Rectal smooth muscle tissue (tissue), 1 donor: ENCODE data around the gene NUMA1.

Experiments used
- H3K27ac ChIP-seq: one replicate; pipeline ENCODE4 v1.7.0; 2013; ENCODE audit warnings: low read depth, low read length, inconsistent platforms
- H3K27me3 ChIP-seq: one replicate; pipeline ENCODE4 v1.7.0; 2013; ENCODE audit warnings: low read length; ENCODE audit not compliant: control insufficient read depth, insufficient read depth
- H3K36me3 ChIP-seq: one replicate; pipeline ENCODE4 v1.7.0; 2013; ENCODE audit warnings: low read length; ENCODE audit not compliant: control insufficient read depth, insufficient read depth
- H3K4me1 ChIP-seq: one replicate; pipeline ENCODE4 v1.7.0; 2013; ENCODE audit warnings: low read length; ENCODE audit not compliant: control insufficient read depth, insufficient read depth
- H3K4me3 ChIP-seq: one replicate; pipeline ENCODE4 v1.7.0; 2013; ENCODE audit warnings: low read length
- H3K9ac ChIP-seq: one replicate; pipeline ENCODE4 v1.7.0; 2013; ENCODE audit warnings: low read length

Gene NUMA1

DNA sequence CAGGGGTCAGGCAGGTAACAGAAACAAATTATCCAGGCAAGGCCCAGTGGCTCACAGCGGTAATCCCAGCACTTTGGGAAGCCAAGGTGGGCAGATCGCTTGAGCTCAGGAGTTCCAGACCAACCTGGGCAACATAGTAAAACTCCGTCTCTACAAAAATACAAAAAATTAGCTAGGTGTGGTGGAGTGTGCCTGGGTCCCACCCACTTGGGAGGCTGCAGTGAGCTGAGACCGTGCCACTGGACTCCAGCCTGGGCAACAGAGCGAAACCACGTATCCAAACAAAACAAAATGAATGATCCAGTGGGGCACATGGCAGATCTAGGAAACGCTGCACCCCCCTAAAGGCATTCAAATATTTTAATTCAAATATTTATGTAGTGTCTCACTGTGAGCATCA is 9.9 kb downstream of the NUMA1 start:
- Histone ChIP-seq H3K36me3 (no peaks in the 10 kb centered on the region), H3K9ac (no peak overlapping the region), H3K27ac (peak overlapping the region; percentile 70), H3K4me1 (peaks cover 31% of the 10 kb centered on the region), H3K4me3 (no peak overlapping the region), H3K27me3 (no peaks in the 10 kb centered on the region)

- H3K9ac ChIP-seq = no peak overlapping the region
- peak overlapping the region; percentile 70 for H3K27ac ChIP-seq
- H3K4me1 ChIP-seq = peaks cover 31% of the 10 kb centered on the region
- no peaks in the 10 kb centered on the region for H3K27me3 ChIP-seq
- H3K4me3 ChIP-seq = no peak overlapping the region
- no peaks in the 10 kb centered on the region for H3K36me3 ChIP-seq
Observed at GRCh38 chr11:72069787-72070251, 10.5 kb downstream of the NUMA1 start.

DNA sequence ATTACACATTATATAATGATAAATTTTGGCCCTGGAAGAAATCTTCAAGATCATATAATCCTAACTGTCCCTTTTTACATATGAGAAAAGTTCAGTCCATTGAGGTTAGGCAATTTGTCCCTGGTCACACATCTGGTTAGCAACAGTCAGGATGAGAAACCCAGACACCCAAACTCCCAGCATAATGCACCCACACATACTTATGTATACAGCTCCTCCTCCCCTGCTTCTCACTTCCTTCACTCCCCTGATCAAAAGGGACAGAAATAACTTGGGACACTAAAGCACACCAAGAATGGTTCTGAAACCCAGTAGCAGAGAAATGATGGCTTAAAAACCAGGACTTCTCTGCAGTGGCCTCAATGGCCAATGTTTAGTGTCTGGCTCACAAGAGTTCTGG is 11.1 kb downstream of the NUMA1 start:
- Histone ChIP-seq H3K4me3 (peak overlapping the region; percentile 23), H3K4me1 (peaks cover 31% of the 10 kb centered on the region), H3K36me3 (no peaks in the 10 kb centered on the region), H3K9ac (no peak overlapping the region), H3K27ac (peak overlapping the region; percentile 70), H3K27me3 (no peaks in the 10 kb centered on the region)

DNA sequence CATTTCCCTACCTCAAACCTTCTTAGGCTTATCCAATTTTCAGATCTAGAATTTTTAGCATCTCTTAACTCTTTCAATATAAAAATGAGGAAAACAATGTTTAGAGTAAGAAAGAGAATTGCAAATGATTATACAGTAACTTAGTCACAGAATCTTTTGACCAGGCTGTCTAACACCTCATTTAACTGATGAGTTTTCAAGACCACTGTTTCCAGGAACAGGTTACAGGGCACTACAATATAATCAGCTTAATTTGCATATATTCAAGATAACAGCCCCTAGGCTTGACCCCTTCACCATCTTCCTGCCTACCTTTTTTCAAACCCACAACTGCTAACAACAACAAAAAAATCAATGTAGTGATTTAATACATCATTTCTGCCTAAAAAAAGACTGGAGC is 12.7 kb downstream of the NUMA1 start:
- H3K9ac ChIP-seq = no peak overlapping the region
- H3K4me1 ChIP-seq = peaks cover 31% of the 10 kb centered on the region
- no peaks in the 10 kb centered on the region for H3K27me3 ChIP-seq
- H3K36me3 ChIP-seq = no peaks in the 10 kb centered on the region
- H3K4me3 ChIP-seq = no peak overlapping the region
- H3K27ac ChIP-seq = peak overlapping the region; percentile 70

DNA sequence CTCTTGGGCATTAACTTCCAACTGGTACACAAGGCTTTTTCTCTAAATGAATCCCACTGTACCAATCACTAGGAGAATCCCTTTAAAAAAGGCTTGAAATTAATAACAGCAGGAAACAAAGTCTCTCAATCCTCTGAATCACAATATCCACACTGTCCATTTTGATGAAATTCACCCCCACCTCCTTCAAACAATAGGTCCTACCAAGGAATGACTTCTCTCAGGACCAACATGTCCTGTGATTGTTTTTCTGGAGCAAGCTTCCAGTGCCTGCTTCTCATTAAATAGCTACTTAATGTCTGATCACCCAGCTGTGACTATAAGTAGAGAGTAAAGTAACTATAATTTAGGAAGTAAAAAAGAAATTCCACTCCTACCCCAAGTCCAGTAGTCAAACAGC is 13.1 kb downstream of the NUMA1 start:
- no peaks in the 10 kb centered on the region for H3K36me3 ChIP-seq
- no peak overlapping the region for H3K4me3 ChIP-seq
- H3K9ac ChIP-seq = no peak overlapping the region
- H3K4me1 ChIP-seq = peaks cover 31% of the 10 kb centered on the region
- H3K27ac ChIP-seq = peak overlapping the region; percentile 25
- H3K27me3 ChIP-seq = no peaks in the 10 kb centered on the region

DNA sequence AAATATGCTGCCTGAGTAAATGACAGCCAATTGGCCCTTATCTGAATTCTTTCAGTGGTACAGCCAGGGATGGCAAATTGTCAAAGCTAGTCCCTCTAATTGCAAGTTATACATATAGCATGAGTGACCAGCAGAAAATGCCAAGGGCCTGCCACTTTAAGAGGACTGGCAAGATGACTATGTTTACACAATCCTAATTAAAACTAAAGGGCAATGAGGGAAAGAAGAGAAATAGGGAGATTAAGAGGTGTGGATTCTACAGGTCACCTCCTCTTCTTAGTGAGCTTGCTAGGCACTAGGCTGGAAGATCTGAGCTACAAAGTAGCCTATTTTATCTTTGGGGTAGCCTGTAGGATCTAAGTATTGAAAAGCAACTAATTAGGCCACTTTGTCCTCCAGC is 13.5 kb downstream of the NUMA1 start:
- Histone ChIP-seq H3K4me3 (no peak overlapping the region), H3K27me3 (no peaks in the 10 kb centered on the region), H3K9ac (no peak overlapping the region), H3K36me3 (no peaks in the 10 kb centered on the region), H3K4me1 (peaks cover 29% of the 10 kb centered on the region), H3K27ac (peak overlapping the region; percentile 25)

DNA sequence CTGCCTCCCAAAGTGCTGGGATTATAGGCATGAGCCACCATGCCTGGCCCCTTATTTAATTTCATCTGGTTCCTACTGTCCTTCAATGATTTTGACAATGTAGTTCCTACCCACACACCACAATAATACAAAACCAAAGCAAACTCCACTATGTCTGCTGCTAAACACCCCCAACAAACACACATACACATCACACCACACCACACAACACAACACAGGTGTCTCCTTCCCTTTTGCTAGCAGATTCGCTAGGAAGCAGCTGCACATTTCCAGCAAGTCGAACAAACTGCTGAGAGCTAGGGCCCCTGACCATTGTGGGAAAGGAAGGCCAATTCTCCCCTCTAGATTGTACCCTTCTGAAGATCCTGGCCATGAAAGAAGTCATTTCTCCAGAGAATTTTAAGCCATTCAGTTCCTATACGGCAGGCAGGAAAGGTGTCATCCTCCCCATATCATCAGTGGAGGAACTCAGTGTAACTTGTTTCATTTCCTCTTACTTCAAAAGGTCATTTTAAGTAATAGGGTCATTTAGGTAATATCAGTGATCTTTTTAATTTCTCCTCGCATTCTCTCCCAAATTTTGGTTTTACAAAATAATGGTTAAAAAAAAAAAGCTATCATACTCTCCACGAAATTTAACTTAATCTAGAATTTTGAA is 18.5 kb downstream of the NUMA1 start:
- Histone ChIP-seq H3K27ac (no peak overlapping the region), H3K4me3 (no peak overlapping the region), H3K27me3 (no peaks in the 10 kb centered on the region), H3K4me1 (peaks cover 3% of the 10 kb centered on the region), H3K36me3 (no peaks in the 10 kb centered on the region), H3K9ac (no peak overlapping the region)

DNA sequence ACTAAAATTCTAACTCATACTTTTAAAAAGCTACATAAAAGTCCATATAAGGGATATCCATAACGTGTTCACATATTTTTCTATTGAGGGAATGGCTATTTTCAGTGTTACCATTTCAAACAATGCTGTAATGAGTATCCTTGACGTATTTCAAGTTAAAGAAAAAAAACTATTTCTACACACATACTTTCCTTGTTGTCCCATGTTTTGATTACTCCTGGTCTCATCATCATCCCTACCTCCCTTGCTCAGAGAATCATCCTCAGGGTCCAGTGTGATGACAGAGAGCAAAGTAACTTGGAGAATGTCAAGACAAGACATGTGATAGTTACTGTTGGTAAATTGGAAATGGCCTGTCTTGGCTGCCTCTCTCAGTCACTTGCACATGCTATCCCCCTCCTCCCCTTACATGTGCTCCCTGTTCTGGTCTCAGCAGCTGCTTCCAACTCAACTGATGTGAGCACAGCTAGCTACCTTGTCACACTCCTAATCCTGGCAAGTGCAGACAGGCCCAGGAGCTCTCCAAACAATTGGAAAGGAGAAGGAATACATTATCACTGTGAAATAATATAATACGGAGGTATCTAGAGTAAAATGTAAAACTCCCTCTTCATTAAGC is 21.8 kb downstream of the NUMA1 start:
- Histone ChIP-seq H3K27ac (no peak overlapping the region), H3K27me3 (no peaks in the 10 kb centered on the region), H3K4me1 (no peaks in the 10 kb centered on the region), H3K9ac (no peak overlapping the region), H3K4me3 (no peak overlapping the region), H3K36me3 (no peaks in the 10 kb centered on the region)

DNA sequence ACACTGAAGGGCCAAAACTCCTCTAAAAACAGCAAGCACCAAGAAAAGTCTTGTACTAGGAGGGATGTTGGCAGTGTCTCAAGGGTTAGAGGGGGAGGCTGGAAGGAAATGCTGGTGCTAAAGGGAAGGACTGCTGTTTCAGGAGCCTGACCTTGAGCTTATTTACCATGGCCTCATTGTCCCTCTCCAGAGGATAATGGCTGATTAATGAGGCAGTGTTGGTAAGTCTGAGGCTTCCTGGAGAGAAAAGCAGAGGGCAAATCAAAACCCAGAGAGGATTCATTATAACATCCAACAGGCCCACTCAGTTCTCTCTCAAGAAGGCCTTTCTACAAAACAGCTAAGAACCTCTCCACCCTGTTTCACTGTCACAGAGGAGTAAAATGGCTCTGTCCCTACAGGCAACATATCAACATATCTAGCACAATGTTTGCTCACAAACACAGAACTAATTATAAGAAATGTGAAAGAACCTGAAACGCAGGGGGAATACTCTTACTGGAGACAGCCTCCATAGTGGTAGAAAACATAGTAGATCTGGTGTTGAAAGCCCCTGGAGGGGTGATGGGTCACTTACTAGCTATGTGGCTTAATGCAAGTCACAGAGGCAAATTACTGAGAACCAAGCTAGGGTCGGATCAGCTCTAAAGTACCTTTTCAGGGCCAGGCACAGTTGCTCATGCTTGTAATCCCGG is 31.4 kb downstream of the NUMA1 start:
- H3K9ac ChIP-seq = no peak overlapping the region
- H3K4me3 ChIP-seq = no peak overlapping the region
- no peak overlapping the region for H3K27ac ChIP-seq
- H3K4me1 ChIP-seq = peaks cover 6% of the 10 kb centered on the region
- H3K36me3 ChIP-seq = no peaks in the 10 kb centered on the region
- no peaks in the 10 kb centered on the region for H3K27me3 ChIP-seq

DNA sequence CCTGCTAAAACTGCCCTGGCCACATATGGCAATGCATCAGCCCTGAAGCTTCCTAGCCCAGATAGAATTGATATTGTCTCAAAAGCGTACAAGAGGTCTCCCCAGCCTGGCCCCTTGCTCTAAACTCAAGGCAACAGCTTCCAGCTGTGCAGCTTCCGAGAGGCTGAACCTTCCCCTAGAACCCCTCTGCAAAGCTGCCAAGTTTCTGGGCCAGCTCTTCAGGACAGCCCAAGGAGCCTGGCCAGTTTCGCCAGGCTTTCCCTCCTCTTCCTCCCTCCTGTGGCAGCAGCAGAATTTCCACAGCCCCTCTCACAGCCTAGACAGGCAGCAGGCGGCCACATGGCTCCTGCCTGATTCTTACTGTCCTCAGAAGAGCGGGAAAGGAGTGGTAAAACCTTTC is 34.5 kb downstream of the NUMA1 start:
- H3K4me1 ChIP-seq = peaks cover 22% of the 10 kb centered on the region
- H3K27me3 ChIP-seq = no peaks in the 10 kb centered on the region
- H3K27ac ChIP-seq = peak overlapping the region; percentile 66
- H3K4me3 ChIP-seq = peak overlapping the region; percentile 27
- H3K9ac ChIP-seq = no peak overlapping the region
- H3K36me3 ChIP-seq = no peaks in the 10 kb centered on the region

GRCh38 chr11:72042064-72042745 is 38.1 kb downstream of the NUMA1 start:
- Histone ChIP-seq H3K4me3 (peak overlapping the region; percentile 76), H3K36me3 (no peaks in the 10 kb centered on the region), H3K9ac (peak overlapping the region; percentile 83), H3K27me3 (no peaks in the 10 kb centered on the region), H3K27ac (peak overlapping the region; percentile 99), H3K4me1 (peaks cover 39% of the 10 kb centered on the region)

- peaks cover 42% of the 10 kb centered on the region for H3K4me1 ChIP-seq
- H3K36me3 ChIP-seq = no peaks in the 10 kb centered on the region
- peak overlapping the region; percentile 76 for H3K4me3 ChIP-seq
- H3K27me3 ChIP-seq = no peaks in the 10 kb centered on the region
- peak overlapping the region; percentile 99 for H3K27ac ChIP-seq
- peak overlapping the region; percentile 83 for H3K9ac ChIP-seq
Observed at GRCh38 chr11:72041364-72042063, 38.8 kb downstream of the NUMA1 start.
